Endothelial cell of umbilical vein (primary cell): ENCODE data around the gene C19orf25. TPM values are rescaled to one million over a fixed set of nuclear protein-coding genes. Genes with fewer than 3 reads are reported as not detected.

Experiments
- BruUV-seq: library from RNA; stranded (reverse); fragments of 400-500 nt; replicated peaks from 2 replicates; lab custom pipeline; 2021; lab: Mats Ljungman, UMichigan
- CTCF ChIA-PET: fragments of 300-600, 350-600 bp; sonication (Branson Sonifier 250); formaldehyde crosslinking; loops from one replicate; lab custom pipeline; 2021; ENCODE audit warnings: antibody characterized with exemption, inconsistent platforms; lab: Charles Lee
- POLR2A ChIA-PET: fragments of 300-600, 350-600 bp; sonication (Branson Sonifier 250); formaldehyde crosslinking; loops from one replicate; lab custom pipeline; 2021; ENCODE audit warnings: antibody characterized with exemption, inconsistent platforms; lab: Charles Lee
- DNase-seq: peaks from one replicate; pipeline ENCODE4 v3.0.0-alpha.2; 2011; ENCODE audit warnings: low read depth, low spot score
- FAIRE-seq: peaks from 2 replicates; lab custom pipeline; 2011; peaks lifted over from hg19 to GRCh38; lab: Jason Lieb, UNC
- H2AFZ ChIP-seq: 2 replicates; pipeline ENCODE4 v1.6.0; 2012; ENCODE audit warnings: low read depth, low read length, control low read depth, inconsistent platforms
- H3K27ac ChIP-seq: 2 replicates; pipeline ENCODE4 v1.5.1; 2011; ENCODE audit warnings: low read depth, mild to moderate bottlenecking, control low read depth, low read length, moderate library complexity; ENCODE audit not compliant: insufficient read depth
- H3K27me3 ChIP-seq, 2 experiments: 2 replicates each; pipeline versions ENCODE4 v1.6.0 to v1.6.1; 2011; ENCODE audit warnings: low read length in 2 of 2, mixed read lengths in 1 of 2; ENCODE audit not compliant: control insufficient read depth in 2 of 2, insufficient read depth in 2 of 2
- H3K36me3 ChIP-seq, 2 experiments: 2 replicates in 1 of 2; 3 replicates in 1 of 2; pipeline ENCODE4 v1.5.1; 2011; ENCODE audit warnings: low read length in 2 of 2, mild to moderate bottlenecking in 1 of 2, moderate library complexity in 1 of 2; ENCODE audit not compliant: control insufficient read depth in 2 of 2, insufficient read depth in 2 of 2; ENCODE audit errors: extremely low read depth in 1 of 2
- H3K4me1 ChIP-seq: 3 replicates; pipeline ENCODE4 v1.5.1; 2011; ENCODE audit warnings: mild to moderate bottlenecking, low read length; ENCODE audit not compliant: control insufficient read depth, insufficient read depth; ENCODE audit errors: extremely low read depth
- H3K4me2 ChIP-seq: 2 replicates; pipeline ENCODE4 v1.6.1; 2011; ENCODE audit warnings: low read length, control low read depth, mixed read lengths; ENCODE audit not compliant: insufficient read depth
- H3K4me3 ChIP-seq, 3 experiments: fragments of 200-600 bp in 1 of 3; sonication (generic), shearing (Covaris generic) in 1 of 3; replicated peaks in 1 of 3; 2 replicates each; pipeline ENCODE4 v1.5.1; 2011 to 2016; ENCODE audit warnings: control low read depth in 3 of 3, low read length in 3 of 3, mild to moderate bottlenecking in 2 of 3, inconsistent platforms in 1 of 3, low read depth in 1 of 3, moderate library complexity in 1 of 3; ENCODE audit not compliant: insufficient read depth in 1 of 3
- H3K79me2 ChIP-seq: 2 replicates; pipeline ENCODE4 v1.6.0; 2012; ENCODE audit warnings: low read length, inconsistent platforms; ENCODE audit not compliant: control insufficient read depth, insufficient read depth
- H3K9ac ChIP-seq: replicated peaks from 2 replicates; pipeline ENCODE3; 2011; ENCODE audit warnings: low read length, control low read depth; ENCODE audit not compliant: insufficient read depth; ENCODE audit errors: extremely low read depth
- H3K9me1 ChIP-seq: replicated peaks from 3 replicates; pipeline ENCODE4 v1.6.0; 2011; ENCODE audit warnings: mild to moderate bottlenecking, low read length; ENCODE audit not compliant: control insufficient read depth, insufficient read depth; ENCODE audit errors: extremely low read depth
- H3K9me3 ChIP-seq: replicated peaks from 2 replicates; pipeline ENCODE4 v1.5.1; 2012; ENCODE audit warnings: low read length, inconsistent platforms; ENCODE audit not compliant: control insufficient read depth, insufficient read depth
- H4K20me1 ChIP-seq: replicated peaks from 2 replicates; pipeline ENCODE3; 2011; ENCODE audit warnings: mild to moderate bottlenecking, low read length; ENCODE audit not compliant: control insufficient read depth, insufficient read depth; ENCODE audit errors: extremely low read depth
- CTCF ChIP-seq, 2 donors: IDR thresholded peaks; 1 replicate in 1 of 2; 2 replicates in 1 of 2; pipeline ENCODE4 v1.5.1; 2011; ENCODE audit warnings: low read length in 2 of 2, mild to moderate bottlenecking in 2 of 2, moderate library complexity in 2 of 2, control low read depth in 1 of 2, inconsistent platforms in 1 of 2, low read depth in 1 of 2; ENCODE audit not compliant: insufficient read depth in 1 of 2; ENCODE audit errors: extremely low read depth in 1 of 2
- EZH2 ChIP-seq: IDR thresholded peaks from 2 replicates; pipeline ENCODE4 v1.6.1; 2012; ENCODE audit warnings: borderline replicate concordance, low read depth, mild to moderate bottlenecking, moderate library complexity, low read length, inconsistent platforms; ENCODE audit not compliant: severe bottlenecking
- FOS ChIP-seq: IDR thresholded peaks from 2 replicates; pipeline ENCODE4 v1.6.1; 2011; ENCODE audit warnings: mild to moderate bottlenecking, low read length, moderate library complexity, borderline replicate concordance; ENCODE audit not compliant: insufficient read depth
- GATA2 ChIP-seq: IDR thresholded peaks from 2 replicates; pipeline ENCODE4 v1.7.0; 2011; ENCODE audit warnings: low read depth, mild to moderate bottlenecking, moderate library complexity, mixed read lengths, low read length; ENCODE audit not compliant: insufficient read length, insufficient read depth
- JUN ChIP-seq: IDR thresholded peaks from 2 replicates; pipeline ENCODE4 v1.6.1; 2011; ENCODE audit warnings: borderline replicate concordance, low read depth; ENCODE audit not compliant: insufficient read length, insufficient read depth
- MYC ChIP-seq: IDR thresholded peaks from one replicate; pipeline ENCODE4 v1.6.1; 2011; ENCODE audit warnings: mild to moderate bottlenecking, low read depth, low read length
- POLR2A ChIP-seq: IDR thresholded peaks from 2 replicates; pipeline ENCODE4 v1.6.1; 2012; ENCODE audit warnings: low read depth, mild to moderate bottlenecking, control low read depth, low read length
- POLR2AphosphoS5 ChIP-seq: IDR thresholded peaks from 2 replicates; pipeline ENCODE4 v1.6.1; 2012; ENCODE audit warnings: low read depth, mild to moderate bottlenecking, control low read depth, low read length, moderate library complexity; ENCODE audit not compliant: insufficient read depth
- dilution Hi-C: fragments of 300-500 bp; cut with MboI; formaldehyde crosslinking; loops from one replicate; pipeline ENCODE4 v1.15.0; 2019; ENCODE audit warnings: low sequenced_read_pairs; ENCODE audit not compliant: extremely low pct_ligation_motif_present
- intact Hi-C: fragments of 100-400 bp; cut with micrococcal nuclease; formaldehyde crosslinking; loops from one replicate; pipeline ENCODE4 v1.10.0; 2022
- polyA plus RNA-seq, 4 experiments: library from polyadenylated mRNA; depleted of rRNA in 3 of 4; stranded (reverse) in 3 of 4; unstranded in 1 of 4; fragments of >200 nt; gene quantifications; 2 replicates each; pipeline versions ENCODE4 v1.2.1 to v1.2.3, GENCODE V29; 2011 to 2012; ENCODE audit warnings: missing spikeins in 1 of 4
- total RNA-seq: library from RNA; stranded (reverse); gene quantifications from 2 replicates; pipeline ENCODE4 v1.2.3, GENCODE V29; 2021
- TF ChIP-seq, protein P1 (sequence below): IDR thresholded peaks from 2 replicates; pipeline ENCODE4 v1.6.1; 2011; ENCODE audit not compliant: insufficient read depth, insufficient read length

C19orf25 gene
- total and polyA plus RNA-seq, 2 donors (not counting 3 experiments of a cell fraction or from before 2014, with no cell fraction given), result 28.0 to 34.6 TPM

- Histone ChIP-seq H3K9me3 (no peaks in the 10 kb centered on the region), H3K27ac (no peak overlapping the region), H3K4me1 (peaks cover 3% of the 10 kb centered on the region), H3K79me2 (peaks cover 5% of the 10 kb centered on the region), H4K20me1 (no peaks in the 10 kb centered on the region), H3K9me1 (no peaks in the 10 kb centered on the region), H2AFZ (no peak overlapping the region), H3K4me3 (no peak overlapping the region), H3K36me3 (peaks cover 0 to 3% of the 10 kb centered on the region in 2 experiments), H3K4me2 (no peak overlapping the region), H3K27me3 (peaks cover 16 to 25% of the 10 kb centered on the region in 2 experiments), H3K9ac (no peak overlapping the region)
- no TSS peak for BruUV-seq
- intact Hi-C loops (no loop called here), dilution Hi-C loops (no loop called here)
- ChIA-PET POLR2A (no interaction called here), CTCF (interaction anchor here (2.4 kb wide), 1 partner anchor 10 kb away, joined by 12 read pairs; no protein-coding TSS in a partner anchor)
- FAIRE-seq (no peak), DNase-seq (no peak)
- TF ChIP-seq MYC, result no peak
- no peak for TF ChIP-seq POLR2A
- no peak for TF ChIP-seq POLR2AphosphoS5
- TF ChIP-seq, protein P1, sequence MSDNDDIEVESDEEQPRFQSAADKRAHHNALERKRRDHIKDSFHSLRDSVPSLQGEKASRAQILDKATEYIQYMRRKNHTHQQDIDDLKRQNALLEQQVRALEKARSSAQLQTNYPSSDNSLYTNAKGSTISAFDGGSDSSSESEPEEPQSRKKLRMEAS, result no peak
- no peak for TF ChIP-seq EZH2
- TF ChIP-seq FOS, result no peak
- no peak for TF ChIP-seq CTCF (IDR thresholded peaks at IDR 0.05; ENCODE audit: extremely low read depth in 1 of 2, insufficient read depth in 1 of 2, low read depth in 1 of 2, low read length in 2 of 2)
- TF ChIP-seq GATA2, result no peak
- no peak for TF ChIP-seq JUN
Observed at GRCh38 chr19:1475751-1476437, 3.1 kb downstream of the C19orf25 start.
